Dermis microvascular lymphatic vessel endothelial cell (primary cell): ENCODE data around the gene HPCA. TPM values are rescaled to one million over a fixed set of nuclear protein-coding genes. Genes with fewer than 3 reads are reported as not detected.
A peak's percentile ranks its signal among the peaks of the same experiment; 100 is the strongest.

ENCODE experiments used
- DNase-seq, 2 donors: peaks; one replicate each; pipeline versions ENCODE4 v3.0.0 to v3.0.0-alpha.2; 2010; ENCODE audit warnings: low read depth in 2 of 2
- total RNA-seq: library from RNA; depleted of rRNA; stranded (reverse); fragments of >200 nt; gene quantifications from 2 replicates; pipeline ENCODE4 v1.2.1, GENCODE V29; 2014

The HPCA gene
- total RNA-seq, 1 donor from 2014 or later: not detected

- no peak for DNase-seq
Observed at GRCh38 chr1:32871364-32872191, 14.7 kb upstream of the HPCA start.

GRCh38 chr1:32872192-32872460 is 14.2 kb upstream of the HPCA start:
- no peak for DNase-seq

GRCh38 chr1:32873484-32873883 is 12.8 kb upstream of the HPCA start:
- no peak for DNase-seq

GRCh38 chr1:32874860-32875752 is 11.2 kb upstream of the HPCA start:
- DNase-seq: no peak

- peak in 1 of 2 donors; percentile 62 for DNase-seq
Observed at GRCh38 chr1:32876341-32877210, 9.7 kb upstream of the HPCA start.

GRCh38 chr1:32877211-32878110 is 8.8 kb upstream of the HPCA start:
- no peak for DNase-seq

GRCh38 chr1:32878183-32878582 is 8.1 kb upstream of the HPCA start:
- no peak for DNase-seq

- DNase-seq: no peak
Observed at GRCh38 chr1:32878637-32879041, 7.7 kb upstream of the HPCA start.

GRCh38 chr1:32881291-32881690 is 5.0 kb upstream of the HPCA start:
- no peak for DNase-seq

- no peak for DNase-seq
Observed at GRCh38 chr1:32881871-32882850, 4.1 kb upstream of the HPCA start.

GRCh38 chr1:32883338-32884031 is 2.8 kb upstream of the HPCA start:
- DNase-seq: no peak

- no peak for DNase-seq
Observed at GRCh38 chr1:32884032-32884372, 2.3 kb upstream of the HPCA start.

- DNase-seq: no peak
Observed at GRCh38 chr1:32884726-32885125, 1.6 kb upstream of the HPCA start.

GRCh38 chr1:32885676-32886003 is 651 bp upstream of the HPCA start:
- DNase-seq: no peak

- DNase-seq: no peak
Observed at GRCh38 chr1:32886828-32887414, 630 bp downstream of the HPCA start.

GRCh38 chr1:32887623-32888022 is 1.3 kb downstream of the HPCA start:
- DNase-seq: no peak

- DNase-seq: no peak
Observed at GRCh38 chr1:32888134-32888533, 1.8 kb downstream of the HPCA start.

- no peak for DNase-seq
Observed at GRCh38 chr1:32888677-32889420, 2.6 kb downstream of the HPCA start.
